ENCODE results near the gene ENPP6.

Gene ENPP6

DNA sequence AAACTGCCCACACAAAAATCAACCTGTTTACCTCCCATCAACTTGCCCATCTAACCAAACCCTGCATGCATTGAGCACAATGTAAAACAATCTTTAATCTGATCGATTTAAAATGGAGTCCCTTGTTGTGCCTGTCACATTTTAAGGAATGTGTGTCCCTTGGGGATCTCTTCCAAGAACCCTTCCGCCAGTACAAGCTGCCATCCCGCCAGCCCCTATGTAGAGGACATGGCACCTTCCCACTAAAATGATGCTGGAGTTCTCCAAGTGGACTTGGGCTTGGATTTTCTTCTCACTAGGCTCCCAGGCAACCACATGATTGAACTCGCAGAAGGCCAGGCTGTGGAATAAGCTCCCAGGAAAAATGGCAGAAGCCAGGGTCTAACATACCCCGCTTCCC, 45.8 kb upstream of the ENPP6 start:
- Histone ChIP-seq H3K27ac (ENCODE audit: poor library complexity, severe bottlenecking) (no peak overlapping the region), H3K27me3 (ENCODE audit: insufficient read depth, poor library complexity, severe bottlenecking) (no peaks in the 10 kb centered on the region), H3K4me3 (ENCODE audit: severe bottlenecking) (no peak overlapping the region), H3K4me1 (ENCODE audit: insufficient read depth, poor library complexity, severe bottlenecking) (peaks cover 23% of the 10 kb centered on the region), H3K36me3 (ENCODE audit: low read depth) (no peaks in the 10 kb centered on the region), H3K9me3 (ENCODE audit: severe bottlenecking) (no peaks in the 10 kb centered on the region)
- TF ChIP-seq, protein P1, sequence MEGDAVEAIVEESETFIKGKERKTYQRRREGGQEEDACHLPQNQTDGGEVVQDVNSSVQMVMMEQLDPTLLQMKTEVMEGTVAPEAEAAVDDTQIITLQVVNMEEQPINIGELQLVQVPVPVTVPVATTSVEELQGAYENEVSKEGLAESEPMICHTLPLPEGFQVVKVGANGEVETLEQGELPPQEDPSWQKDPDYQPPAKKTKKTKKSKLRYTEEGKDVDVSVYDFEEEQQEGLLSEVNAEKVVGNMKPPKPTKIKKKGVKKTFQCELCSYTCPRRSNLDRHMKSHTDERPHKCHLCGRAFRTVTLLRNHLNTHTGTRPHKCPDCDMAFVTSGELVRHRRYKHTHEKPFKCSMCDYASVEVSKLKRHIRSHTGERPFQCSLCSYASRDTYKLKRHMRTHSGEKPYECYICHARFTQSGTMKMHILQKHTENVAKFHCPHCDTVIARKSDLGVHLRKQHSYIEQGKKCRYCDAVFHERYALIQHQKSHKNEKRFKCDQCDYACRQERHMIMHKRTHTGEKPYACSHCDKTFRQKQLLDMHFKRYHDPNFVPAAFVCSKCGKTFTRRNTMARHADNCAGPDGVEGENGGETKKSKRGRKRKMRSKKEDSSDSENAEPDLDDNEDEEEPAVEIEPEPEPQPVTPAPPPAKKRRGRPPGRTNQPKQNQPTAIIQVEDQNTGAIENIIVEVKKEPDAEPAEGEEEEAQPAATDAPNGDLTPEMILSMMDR (IDR thresholded peaks at IDR 0.05; ENCODE audit: poor library complexity, severe bottlenecking), result no peak
- DNase-seq (ENCODE audit: low spot score) (no peak), ATAC-seq (ENCODE audit: low read depth) (no peak)

DNA sequence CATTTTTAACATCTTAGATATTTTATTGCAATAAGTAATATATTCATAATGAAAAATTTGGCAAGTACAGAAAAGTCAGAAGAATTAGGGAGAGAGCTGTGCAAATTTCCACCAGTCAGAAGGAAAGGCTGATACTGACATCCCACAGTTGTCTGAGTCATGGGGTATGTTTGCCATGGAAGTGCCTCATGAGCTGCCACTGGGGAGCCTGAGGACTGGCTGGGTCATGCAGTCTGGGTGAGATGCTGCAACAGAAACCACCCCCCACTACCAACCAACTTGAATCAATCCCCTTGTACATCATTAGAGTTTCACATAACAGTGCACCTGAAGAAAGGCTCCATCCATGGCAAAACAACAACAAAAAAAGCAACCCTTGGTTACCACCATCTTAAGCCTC, 45.2 kb upstream of the ENPP6 start:
- no peaks in the 10 kb centered on the region for H3K36me3 ChIP-seq (ENCODE audit: low read depth)
- H3K4me3 ChIP-seq (ENCODE audit: severe bottlenecking), result no peak overlapping the region
- TF ChIP-seq, protein P1 (IDR thresholded peaks at IDR 0.05; ENCODE audit: poor library complexity, severe bottlenecking), result no peak
- H3K27me3 ChIP-seq (ENCODE audit: insufficient read depth, poor library complexity, severe bottlenecking), result no peaks in the 10 kb centered on the region
- peaks cover 19% of the 10 kb centered on the region for H3K4me1 ChIP-seq (ENCODE audit: insufficient read depth, poor library complexity, severe bottlenecking)
- DNase-seq (ENCODE audit: low spot score) (no peak), ATAC-seq (ENCODE audit: low read depth) (no peak)
- H3K27ac ChIP-seq (ENCODE audit: poor library complexity, severe bottlenecking), result no peak overlapping the region
- H3K9me3 ChIP-seq (ENCODE audit: severe bottlenecking), result no peaks in the 10 kb centered on the region

DNA sequence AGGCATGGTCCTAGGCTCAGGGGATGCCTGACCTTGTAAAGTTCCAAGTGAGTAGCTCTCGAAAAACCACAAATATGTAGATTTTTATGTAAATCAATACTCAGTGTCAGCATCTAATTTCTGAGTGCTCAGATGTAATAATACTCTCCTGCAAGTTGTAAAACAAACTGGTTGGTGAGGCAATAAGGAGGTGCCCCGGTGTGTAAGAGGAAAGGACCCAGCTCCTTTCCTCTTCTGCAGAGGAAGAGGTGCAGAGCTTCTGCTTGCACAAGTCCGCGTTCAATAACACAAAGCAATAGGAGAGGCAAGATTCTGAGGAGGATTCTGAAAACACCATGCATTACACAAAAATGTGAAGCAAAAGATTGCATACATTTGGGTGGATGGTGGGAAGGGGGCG, 43.6 kb upstream of the ENPP6 start:
- H3K27ac ChIP-seq (ENCODE audit: poor library complexity, severe bottlenecking), result no peak overlapping the region
- H3K36me3 ChIP-seq (ENCODE audit: low read depth), result no peaks in the 10 kb centered on the region
- H3K27me3 ChIP-seq (ENCODE audit: insufficient read depth, poor library complexity, severe bottlenecking), result no peaks in the 10 kb centered on the region
- no peak for DNase-seq (ENCODE audit: low spot score)
- H3K4me1 ChIP-seq (ENCODE audit: insufficient read depth, poor library complexity, severe bottlenecking), result peaks cover 16% of the 10 kb centered on the region
- no peak overlapping the region for H3K4me3 ChIP-seq (ENCODE audit: severe bottlenecking)
- H3K9me3 ChIP-seq (ENCODE audit: severe bottlenecking), result no peaks in the 10 kb centered on the region
- ATAC-seq (ENCODE audit: low read depth), result no peak
- TF ChIP-seq, protein P1 (IDR thresholded peaks at IDR 0.05; ENCODE audit: poor library complexity, severe bottlenecking), result no peak

DNA sequence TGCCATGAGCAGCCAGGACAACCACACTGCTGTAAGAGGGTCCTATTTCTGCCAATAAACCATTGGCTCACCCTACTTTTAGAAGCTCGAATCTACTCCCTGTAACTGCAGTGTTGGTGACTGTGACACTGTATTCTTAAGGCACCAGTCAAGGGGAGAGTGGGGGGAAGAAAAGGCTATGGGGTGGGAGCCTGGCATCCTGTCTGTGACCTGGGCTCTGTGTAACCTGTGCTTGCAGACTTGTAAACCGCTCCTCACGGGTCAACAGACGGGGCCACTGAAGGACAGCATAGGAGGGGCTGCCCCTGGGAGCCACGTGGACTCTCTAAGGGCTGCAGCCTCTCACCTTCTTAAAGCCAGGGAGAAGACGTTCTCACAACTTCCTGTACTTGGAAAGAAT, 42.2 kb upstream of the ENPP6 start:
- Histone ChIP-seq H3K4me1 (ENCODE audit: insufficient read depth, poor library complexity, severe bottlenecking) (peaks cover 4% of the 10 kb centered on the region), H3K27me3 (ENCODE audit: insufficient read depth, poor library complexity, severe bottlenecking) (no peaks in the 10 kb centered on the region), H3K4me3 (ENCODE audit: severe bottlenecking) (no peak overlapping the region), H3K9me3 (ENCODE audit: severe bottlenecking) (no peaks in the 10 kb centered on the region), H3K36me3 (ENCODE audit: low read depth) (no peaks in the 10 kb centered on the region), H3K27ac (ENCODE audit: poor library complexity, severe bottlenecking) (no peak overlapping the region)
- TF ChIP-seq, protein P1 (IDR thresholded peaks at IDR 0.05; ENCODE audit: poor library complexity, severe bottlenecking), result no peak
- DNase-seq (ENCODE audit: low spot score) (no peak), ATAC-seq (ENCODE audit: low read depth) (no peak)

DNA sequence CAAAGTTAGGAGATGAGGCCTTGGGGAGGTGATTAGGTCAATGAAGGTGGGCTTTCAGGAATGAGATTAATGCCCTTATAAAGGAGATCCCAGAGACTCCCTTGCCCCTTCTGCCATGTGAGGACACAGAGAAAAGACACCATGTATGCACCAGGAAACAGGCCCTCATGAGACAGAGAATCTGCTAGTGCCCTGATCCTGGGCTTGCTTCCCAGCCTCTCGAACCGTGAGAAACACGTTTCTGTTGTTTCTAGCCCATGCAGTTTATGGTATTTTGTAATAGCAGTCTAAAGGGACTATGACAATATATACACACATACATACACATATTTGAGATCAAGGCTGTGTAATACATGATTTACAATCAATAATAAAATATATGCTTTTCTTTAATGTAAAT, 41.4 kb upstream of the ENPP6 start:
- ATAC-seq (ENCODE audit: low read depth), result no peak
- Histone ChIP-seq H3K9me3 (ENCODE audit: severe bottlenecking) (no peaks in the 10 kb centered on the region), H3K36me3 (ENCODE audit: low read depth) (no peaks in the 10 kb centered on the region), H3K4me1 (ENCODE audit: insufficient read depth, poor library complexity, severe bottlenecking) (no peaks in the 10 kb centered on the region), H3K4me3 (ENCODE audit: severe bottlenecking) (no peak overlapping the region), H3K27me3 (ENCODE audit: insufficient read depth, poor library complexity, severe bottlenecking) (no peaks in the 10 kb centered on the region), H3K27ac (ENCODE audit: poor library complexity, severe bottlenecking) (no peak overlapping the region)
- TF ChIP-seq, protein P1 (IDR thresholded peaks at IDR 0.05; ENCODE audit: poor library complexity, severe bottlenecking), result no peak
- no peak for DNase-seq (ENCODE audit: low spot score)
